Right lobe of liver (tissue), 6 donors: ENCODE measurements around the gene ACBD6. TPM values are rescaled to one million over a fixed set of nuclear protein-coding genes. Genes with fewer than 3 reads are reported as not detected.
A peak's percentile ranks its signal among the peaks of the same experiment; 100 is the strongest.

Experiments used
- ATAC-seq, 4 donors: fragments of 200-7000 bp; cut with Tn5 transposase; one replicate each; pipeline ENCODE4 v1.9.1; 2020; ENCODE audit warnings: mild to moderate bottlenecking in 4 of 4, moderate library complexity in 4 of 4
- DNase-seq, 3 donors: peaks; one replicate each; pipeline ENCODE4 v3.0.0-alpha.2; 2020
- H3K27ac ChIP-seq, 3 donors: fragments of 200-600 bp; one replicate each; pipeline ENCODE4 v1.8.0; 2022
- H3K27me3 ChIP-seq, 2 donors: fragments of 200-600 bp; one replicate each; pipeline ENCODE4 v1.8.0; 2022
- H3K36me3 ChIP-seq, 4 donors: fragments of 200-600 bp; sonication (generic) in 1 of 4; one replicate each; pipeline versions ENCODE4 v1.5.1 to v1.8.0; 2017 to 2022; ENCODE audit warnings: control low read depth in 1 of 4
- H3K4me1 ChIP-seq, 4 donors: fragments of 200-600 bp; sonication (generic) in 1 of 4; one replicate each; pipeline versions ENCODE4 v1.5.1 to v1.8.0; 2017 to 2022; ENCODE audit warnings: control low read depth in 1 of 4
- H3K4me3 ChIP-seq, 3 donors: fragments of 200-600 bp; one replicate each; pipeline ENCODE4 v1.8.0; 2022
- H3K9me3 ChIP-seq, 4 donors: fragments of 200-600 bp; sonication (generic) in 1 of 4; one replicate each; pipeline versions ENCODE4 v1.5.1 to v1.8.0; 2017 to 2022; ENCODE audit warnings: control low read depth in 1 of 4
- POLR2A ChIP-seq: fragments of 450-650 bp; IDR thresholded peaks from one replicate; pipeline ENCODE4 v1.6.1; 2017; ENCODE audit warnings: antibody characterized with exemption, mild to moderate bottlenecking
- WGBS: methylation state at CpG from one replicate; pipeline ENCODE4 v1.1.6; 2018; ENCODE audit warnings: low coverage, low lambda C conversion rate; ENCODE audit not compliant: insufficient coverage; ENCODE audit errors: missing lambda C conversion rate; 5-methylcytosine and 5-hydroxymethylcytosine counted together
- intact Hi-C, 2 donors: fragments of 100-400 bp; cut with DNase I; formaldehyde crosslinking; loops; one replicate each; pipeline versions ENCODE4 v1.11.2 to v1.14.1; 2022
- total RNA-seq, 6 experiments: library from RNA; depleted of rRNA in 2 of 6; stranded (reverse); fragments of >200 nt in 2 of 6; fragmentation: NEBNext Ultra II Directional in 3 of 6; extraction: Animal tissue kit (Norgen Biotek cat#: 25700) in 3 of 6; gene quantifications; one replicate each; pipeline versions ENCODE4 v1.1.0 to v1.2.4, GENCODE V29; 2016 to 2023
- TF ChIP-seq, protein P1 (sequence below), 4 donors: fragments of 200-600 bp in 3 of 4; fragments of 450-650 bp in 1 of 4; IDR thresholded peaks; one replicate each; pipeline versions ENCODE4 v1.5.1 to v1.8.0; 2016 to 2022; ENCODE audit warnings: antibody characterized with exemption in 4 of 4, mild to moderate bottlenecking in 2 of 4
- donor health status: DM: no; HTN: yes; CAD: no.
- donor health status: DM: no; HTN: no; CAD: no.
- donor health status: DM: no; HTN: no; CAD: no.
- donor health status: DM: no; HTN: yes; CAD: no.
- donor health status: DM: no; HTN: yes; CAD: no.

The ACBD6 gene
- total RNA-seq, 6 experiments from 2014 or later = 9.5 to 18.9 (median 11.5) TPM

DNA sequence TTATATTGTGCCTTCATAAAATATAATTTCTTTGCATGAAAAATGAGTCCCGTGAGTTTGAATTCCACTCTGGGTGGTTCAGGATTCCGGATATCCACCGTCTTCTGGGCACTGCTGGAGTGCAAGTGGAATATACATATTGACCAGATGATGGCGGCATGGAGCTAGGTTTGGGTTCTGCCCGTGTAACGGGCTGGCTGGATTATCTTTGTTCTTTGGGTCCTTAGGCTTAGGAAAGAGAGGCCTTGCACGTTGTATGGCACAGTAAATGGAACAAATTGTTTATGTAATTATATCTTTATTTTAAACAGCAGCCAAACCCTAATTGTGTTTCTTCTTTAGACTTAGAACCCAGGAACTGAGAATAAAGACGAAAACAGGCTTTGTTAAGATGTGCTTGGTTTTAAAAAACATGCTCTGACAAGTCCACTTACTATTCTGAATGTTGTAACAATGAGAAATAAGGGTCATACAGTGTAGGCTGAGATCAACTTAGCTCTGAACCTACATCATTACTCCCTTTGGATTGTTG, 13.5 kb upstream of the ACBD6 start:
- Histone ChIP-seq H3K27me3 (no peaks in the 10 kb centered on the region), H3K9me3 (no peaks in the 10 kb centered on the region), H3K4me1 (no peaks in the 10 kb centered on the region), H3K4me3 (no peak overlapping the region), H3K27ac (no peak overlapping the region), H3K36me3 (no peaks in the 10 kb centered on the region)
- TF ChIP-seq, protein P1, sequence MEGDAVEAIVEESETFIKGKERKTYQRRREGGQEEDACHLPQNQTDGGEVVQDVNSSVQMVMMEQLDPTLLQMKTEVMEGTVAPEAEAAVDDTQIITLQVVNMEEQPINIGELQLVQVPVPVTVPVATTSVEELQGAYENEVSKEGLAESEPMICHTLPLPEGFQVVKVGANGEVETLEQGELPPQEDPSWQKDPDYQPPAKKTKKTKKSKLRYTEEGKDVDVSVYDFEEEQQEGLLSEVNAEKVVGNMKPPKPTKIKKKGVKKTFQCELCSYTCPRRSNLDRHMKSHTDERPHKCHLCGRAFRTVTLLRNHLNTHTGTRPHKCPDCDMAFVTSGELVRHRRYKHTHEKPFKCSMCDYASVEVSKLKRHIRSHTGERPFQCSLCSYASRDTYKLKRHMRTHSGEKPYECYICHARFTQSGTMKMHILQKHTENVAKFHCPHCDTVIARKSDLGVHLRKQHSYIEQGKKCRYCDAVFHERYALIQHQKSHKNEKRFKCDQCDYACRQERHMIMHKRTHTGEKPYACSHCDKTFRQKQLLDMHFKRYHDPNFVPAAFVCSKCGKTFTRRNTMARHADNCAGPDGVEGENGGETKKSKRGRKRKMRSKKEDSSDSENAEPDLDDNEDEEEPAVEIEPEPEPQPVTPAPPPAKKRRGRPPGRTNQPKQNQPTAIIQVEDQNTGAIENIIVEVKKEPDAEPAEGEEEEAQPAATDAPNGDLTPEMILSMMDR (IDR thresholded peaks at IDR 0.05) = peak; percentile 84 to 88 (median 86)
- no peak for TF ChIP-seq POLR2A
- DNase-seq (peak in 1 of 3 donors; percentile 68), ATAC-seq (peak; percentile 100)
- 5% methylated on average over 8 of the region's 8 CpGs for WGBS
- intact Hi-C loops = loop anchor here (10.0 kb wide), 2 partner anchors 339 to 349 kb away; no protein-coding TSS in a partner anchor

DNA sequence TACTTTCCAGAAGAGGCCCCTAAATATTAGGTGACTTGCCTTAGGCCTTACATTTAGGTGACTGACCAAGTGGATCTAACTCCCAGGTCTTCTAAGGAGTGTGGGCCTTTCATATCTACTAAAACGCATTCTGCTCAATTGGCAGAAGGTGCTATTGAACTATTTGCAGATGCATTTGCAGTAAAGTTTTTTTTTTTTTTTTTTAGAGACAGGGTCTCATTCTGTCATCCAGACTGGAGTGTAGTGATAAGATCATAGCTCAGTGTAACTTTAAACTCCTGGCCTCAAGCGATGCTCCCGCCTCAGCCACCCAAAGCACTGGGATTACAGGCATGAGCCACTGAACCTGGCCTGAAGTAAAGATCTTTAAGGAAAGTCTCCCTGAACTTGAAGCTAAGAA, 13.0 kb upstream of the ACBD6 start:
- H3K4me1 ChIP-seq = no peaks in the 10 kb centered on the region
- ATAC-seq (no peak), DNase-seq (no peak)
- H3K27ac ChIP-seq = no peak overlapping the region
- no peak for TF ChIP-seq POLR2A
- TF ChIP-seq, protein P1 (IDR thresholded peaks at IDR 0.05) = no peak
- intact Hi-C loops = loop anchor here (10.0 kb wide), 2 partner anchors 339 to 349 kb away; no protein-coding TSS in a partner anchor
- H3K4me3 ChIP-seq = no peak overlapping the region
- H3K9me3 ChIP-seq = no peaks in the 10 kb centered on the region
- no peaks in the 10 kb centered on the region for H3K27me3 ChIP-seq
- WGBS = 28% methylated on average over 3 of the region's 3 CpGs
- no peaks in the 10 kb centered on the region for H3K36me3 ChIP-seq

DNA sequence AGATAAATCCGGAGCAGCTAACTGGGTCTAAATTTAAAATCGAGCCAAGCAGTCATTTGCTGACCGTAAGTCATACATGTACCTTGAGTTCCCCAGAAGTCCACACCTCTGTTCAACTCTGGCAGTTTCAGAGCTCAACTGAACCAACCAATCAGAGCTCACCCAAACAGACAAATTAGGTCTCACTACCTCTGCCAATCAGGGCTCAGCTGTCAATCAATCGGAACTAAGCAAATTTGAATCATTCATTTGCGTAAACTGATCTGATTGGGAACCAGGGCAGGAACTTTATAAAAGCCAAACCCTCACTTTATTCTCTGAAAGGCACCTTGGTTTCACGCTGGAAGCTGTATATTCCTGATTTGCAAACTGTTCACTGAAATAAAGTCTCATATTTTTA, 11.2 kb upstream of the ACBD6 start:
- H3K27me3 ChIP-seq = no peaks in the 10 kb centered on the region
- no peak overlapping the region for H3K4me3 ChIP-seq
- H3K9me3 ChIP-seq = no peaks in the 10 kb centered on the region
- DNase-seq = no peak
- H3K27ac ChIP-seq = no peak overlapping the region
- TF ChIP-seq POLR2A = no peak
- TF ChIP-seq, protein P1 (IDR thresholded peaks at IDR 0.05) = no peak
- 76% methylated on average over 6 of the region's 6 CpGs for WGBS
- H3K36me3 ChIP-seq = no peaks in the 10 kb centered on the region
- intact Hi-C loops = loop anchor here (10.0 kb wide), 2 partner anchors 341 to 351 kb away; no protein-coding TSS in a partner anchor
- H3K4me1 ChIP-seq = no peaks in the 10 kb centered on the region
- ATAC-seq = no peak

DNA sequence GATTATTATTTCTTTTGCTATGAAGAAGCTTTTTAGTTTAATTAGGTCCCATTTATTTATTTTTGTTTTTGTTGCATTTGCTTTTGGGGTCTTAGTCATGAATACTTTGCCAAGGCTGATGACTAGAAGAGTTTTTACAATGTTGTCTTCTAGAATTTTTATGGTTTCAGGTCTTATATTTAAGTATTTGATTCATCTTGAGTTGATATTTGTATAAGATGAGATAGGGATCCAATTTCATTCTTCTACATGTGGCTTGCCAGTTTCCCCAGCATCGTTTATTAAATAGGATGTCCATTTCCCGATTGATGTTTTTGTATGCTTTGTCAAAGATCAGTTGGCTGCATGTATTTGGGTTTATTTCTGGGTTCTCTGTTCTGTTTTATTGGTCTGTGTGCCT, 8.5 kb upstream of the ACBD6 start:
- Histone ChIP-seq H3K27me3 (no peaks in the 10 kb centered on the region), H3K9me3 (no peaks in the 10 kb centered on the region), H3K27ac (no peak overlapping the region), H3K4me1 (no peaks in the 10 kb centered on the region), H3K36me3 (no peaks in the 10 kb centered on the region), H3K4me3 (no peak overlapping the region)
- no peak for DNase-seq
- TF ChIP-seq, protein P1 (IDR thresholded peaks at IDR 0.05) = no peak
- TF ChIP-seq POLR2A = no peak
- WGBS = 79% methylated on average over 2 of the region's 2 CpGs
- ATAC-seq = no peak
- intact Hi-C loops = loop anchor here (10.0 kb wide), 2 partner anchors 344 to 354 kb away; no protein-coding TSS in a partner anchor
